Body of pancreas (tissue), 4 donors: Measurements from ENCODE around the gene ADH1C. TPM values are rescaled to one million over a fixed set of nuclear protein-coding genes. Genes with fewer than 3 reads are reported as not detected.
A peak's percentile ranks its signal among the peaks of the same experiment; 100 is the strongest.

Source experiments
- ATAC-seq: fragments of 150-250 bp; one replicate; pipeline ENCODE4 v1.9.1; 2016
- DNase-seq, 4 donors: peaks; one replicate each; pipeline ENCODE4 v3.0.0-alpha.2; 2019
- H3K27ac ChIP-seq, 4 donors: fragments of 200-600 bp; sonication (generic); 1 replicate in 3 of 4; 2 replicates in 1 of 4; pipeline versions ENCODE4 v1.5.1 to v1.6.1; 2016 to 2019; ENCODE audit warnings: mild to moderate bottlenecking in 1 of 4, mixed read lengths in 1 of 4, moderate library complexity in 1 of 4
- H3K27me3 ChIP-seq, 2 donors: fragments of 200-600 bp; sonication (generic); one replicate each; pipeline ENCODE4 v1.6.0; 2016; ENCODE audit warnings: mild to moderate bottlenecking in 1 of 2
- H3K36me3 ChIP-seq, 2 donors: fragments of 200-600 bp; sonication (generic); replicated peaks in 1 of 2; 2 replicates each; pipeline ENCODE4 v1.5.1; 2016; ENCODE audit warnings: low read depth in 2 of 2; ENCODE audit not compliant: insufficient read depth in 1 of 2
- H3K4me1 ChIP-seq: fragments of 200-600 bp; sonication (generic); one replicate; pipeline ENCODE4 v1.6.0; 2016
- H3K4me3 ChIP-seq, 2 donors: fragments of 200-600 bp; sonication (generic); 1 replicate in 1 of 2; 2 replicates in 1 of 2; pipeline ENCODE4 v1.5.1; 2016 to 2019
- H3K9me3 ChIP-seq, 3 donors: fragments of 200-600 bp; sonication (generic); 1 replicate in 2 of 3; 2 replicates in 1 of 3; pipeline ENCODE4 v1.5.1; 2016
- CTCF ChIP-seq, 7 experiments: fragments of 450-650 bp in 4 of 7; fragments of 200-600 bp in 3 of 7; sonication (generic) in 3 of 7; IDR thresholded peaks; one replicate each; pipeline ENCODE4 v1.5.1; 2016 to 2019; ENCODE audit warnings: antibody characterized with exemption in 7 of 7
- POLR2A ChIP-seq, 3 donors: fragments of 450-650 bp; IDR thresholded peaks; one replicate each; pipeline ENCODE4 v1.6.1; 2016; ENCODE audit warnings: antibody characterized with exemption in 3 of 3, mild to moderate bottlenecking in 2 of 3
- WGBS, 2 donors: methylation state at CpG; one replicate each; pipeline ENCODE4 v1.1.5; 2017; 5-methylcytosine and 5-hydroxymethylcytosine counted together
- intact Hi-C: fragments of 100-400 bp; cut with DNase I; formaldehyde crosslinking; loops from one replicate; pipeline ENCODE4 v1.15.1; 2023
- total RNA-seq, 2 donors: library from RNA; depleted of rRNA; stranded (reverse); fragments of >200 nt; gene quantifications; one replicate each; pipeline ENCODE4 v1.1.0, GENCODE V29; 2016

The ADH1C gene
- total RNA-seq, 2 donors from 2014 or later, result 10.9 to 38.9 TPM

GRCh38 chr4:99329876-99330275, 22.7 kb downstream of the ADH1C start:
- intact Hi-C loops, result no loop called here
- no peak overlapping the region for H3K27ac ChIP-seq

GRCh38 chr4:99324979-99325378, 27.6 kb downstream of the ADH1C start:
- WGBS, 2 donors, result 9 to 20% methylated on average over 3 of the region's 3 CpGs
- Histone ChIP-seq H3K27me3 (no peaks in the 10 kb centered on the region), H3K4me1 (peaks cover 35% of the 10 kb centered on the region), H3K9me3 (peaks cover 0 to 7% (median 0%) of the 10 kb centered on the region in 3 donors), H3K4me3 (no peak overlapping the region), H3K27ac (peak overlapping the region in 1 of 4 donors; percentile 11), H3K36me3 (no peaks in the 10 kb centered on the region)
- intact Hi-C loops, result no loop called here
- DNase-seq (peak; percentile 50 to 69 (median 62)), ATAC-seq (peak; percentile 73)
- TF ChIP-seq CTCF (IDR thresholded peaks at IDR 0.05) (no peak), POLR2A (IDR thresholded peaks at IDR 0.05) (no peak)

More at GRCh38 chr4:99329876-99330275, 22.7 kb downstream of the ADH1C start:
- ATAC-seq (no peak), DNase-seq (no peak)
- Histone ChIP-seq H3K36me3 (no peaks in the 10 kb centered on the region), H3K4me1 (peaks cover 8% of the 10 kb centered on the region), H3K27me3 (no peaks in the 10 kb centered on the region), H3K4me3 (no peak overlapping the region), H3K9me3 (peaks cover 0 to 7% (median 0%) of the 10 kb centered on the region in 3 donors)
- 69 to 73% methylated on average over 2 of the region's 2 CpGs for WGBS, 2 donors
- TF ChIP-seq CTCF (IDR thresholded peaks at IDR 0.05) (no peak), POLR2A (IDR thresholded peaks at IDR 0.05) (no peak)

GRCh38 chr4:99324361-99324760, 28.2 kb downstream of the ADH1C start:
- H3K27ac ChIP-seq, result peak overlapping the region in 2 of 4 donors; percentile 11 to 34
- peaks cover 0 to 7% (median 0%) of the 10 kb centered on the region in 3 donors for H3K9me3 ChIP-seq
- H3K4me1 ChIP-seq, result peaks cover 35% of the 10 kb centered on the region
- no peak overlapping the region for H3K4me3 ChIP-seq
- no peak for DNase-seq
- no peak for ATAC-seq
- intact Hi-C loops, result no loop called here
- no peaks in the 10 kb centered on the region for H3K27me3 ChIP-seq
- H3K36me3 ChIP-seq, result no peaks in the 10 kb centered on the region
- 75 to 81% methylated on average over 1 of the region's 1 CpG for WGBS, 2 donors
- TF ChIP-seq POLR2A (IDR thresholded peaks at IDR 0.05) (no peak), CTCF (IDR thresholded peaks at IDR 0.05) (no peak)

GRCh38 chr4:99323756-99324155, 28.8 kb downstream of the ADH1C start:
- no peaks in the 10 kb centered on the region for H3K36me3 ChIP-seq
- no peak overlapping the region for H3K4me3 ChIP-seq
- intact Hi-C loops, result no loop called here
- TF ChIP-seq CTCF (IDR thresholded peaks at IDR 0.05) (no peak), POLR2A (IDR thresholded peaks at IDR 0.05) (no peak)
- DNase-seq (peak in 2 of 4 donors; percentile 23 to 46), ATAC-seq (peak; percentile 77)
- H3K4me1 ChIP-seq, result peaks cover 35% of the 10 kb centered on the region
- H3K9me3 ChIP-seq, result peaks cover 0 to 7% (median 0%) of the 10 kb centered on the region in 3 donors
- WGBS, 2 donors, result 93 to 100% methylated on average over 1 of the region's 1 CpG
- H3K27me3 ChIP-seq, result no peaks in the 10 kb centered on the region
- peak overlapping the region in 1 of 4 donors; percentile 34 for H3K27ac ChIP-seq
